Calu3 (cell line): ENCODE data around the gene NHERF1. TPM values are rescaled to one million over a fixed set of nuclear protein-coding genes. Genes with fewer than 3 reads are reported as not detected.

ENCODE experiments used
- BruUV-seq: library from RNA; stranded (reverse); fragments of 400-500 nt; replicated peaks from 2 replicates; lab custom pipeline; 2021; lab: Mats Ljungman, UMichigan
- CTCF ChIA-PET: fragments of 300-600 bp; sonication (Branson Sonifier 250); formaldehyde crosslinking; loops from one replicate; lab custom pipeline; 2022; ENCODE audit warnings: antibody characterized with exemption; lab: Charles Lee
- DNase-seq: peaks from one replicate; pipeline ENCODE4 v3.0.0; 2022
- H3K27ac Mint-ChIP-seq: one replicate; pipeline ENCODE4 v1.8.0; 2022; ENCODE audit warnings: mixed read lengths; ENCODE audit not compliant: unreplicated experiment
- H3K27me3 Mint-ChIP-seq: one replicate; pipeline ENCODE4 v1.8.0; 2022; ENCODE audit warnings: mixed read lengths; ENCODE audit not compliant: unreplicated experiment
- H3K36me3 Mint-ChIP-seq: one replicate; pipeline ENCODE4 v1.8.0; 2022; ENCODE audit warnings: mild to moderate bottlenecking, moderate library complexity, mixed read lengths; ENCODE audit not compliant: insufficient read depth, unreplicated experiment
- H3K4me1 Mint-ChIP-seq: one replicate; pipeline ENCODE4 v1.8.0; 2022; ENCODE audit warnings: mild to moderate bottlenecking, low read depth, mixed read lengths; ENCODE audit not compliant: unreplicated experiment
- H3K4me3 Mint-ChIP-seq: one replicate; pipeline ENCODE4 v1.8.0; 2022; ENCODE audit warnings: mild to moderate bottlenecking, low read depth, moderate library complexity, mixed read lengths; ENCODE audit not compliant: unreplicated experiment
- H3K9me3 Mint-ChIP-seq: one replicate; pipeline ENCODE4 v1.8.0; 2022; ENCODE audit warnings: low read depth, mixed read lengths; ENCODE audit not compliant: unreplicated experiment
- intact Hi-C: fragments of 100-400 bp; cut with micrococcal nuclease; formaldehyde crosslinking; loops from one replicate; pipeline ENCODE4 v1.10.0; 2022; ENCODE audit not compliant: unreplicated experiment
- total RNA-seq: library from RNA; stranded (reverse); gene quantifications from 2 replicates; pipeline ENCODE4 v1.2.3, GENCODE V29; 2022
- TF ChIP-seq, protein P1 (sequence below): fragments of 200-600 bp; IDR thresholded peaks from one replicate; pipeline ENCODE4 v1.8.0; 2022; ENCODE audit warnings: antibody characterized with exemption; ENCODE audit not compliant: unreplicated experiment

The NHERF1 gene
- total RNA-seq, 1 experiment from 2014 or later = 114 TPM

DNA sequence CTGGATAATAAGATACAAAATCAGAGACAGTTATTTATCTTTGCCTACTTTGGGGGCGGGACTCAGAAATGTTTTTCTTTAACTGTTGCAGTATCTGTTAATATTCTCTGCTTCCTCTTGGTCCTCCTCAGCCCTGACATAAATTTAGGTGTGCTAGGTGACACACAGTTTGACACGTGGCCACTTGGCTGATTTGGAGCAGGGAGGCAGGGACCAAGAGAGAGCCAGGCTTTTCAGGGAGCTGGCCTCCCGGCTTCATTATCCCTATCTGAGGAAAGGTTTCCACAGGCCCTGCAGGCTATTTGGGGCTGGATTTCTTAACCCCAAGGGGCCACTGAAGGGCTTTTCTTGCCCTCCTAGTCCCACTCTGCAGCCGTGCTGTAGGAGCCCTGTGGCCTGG, 47.8 kb downstream of the NHERF1 start:
- no peaks in the 10 kb centered on the region for H3K9me3 Mint-ChIP-seq
- DNase-seq = no peak
- no peak overlapping the region for H3K4me3 Mint-ChIP-seq
- no peak overlapping the region for H3K27ac Mint-ChIP-seq
- intact Hi-C loops = no loop called here
- no peaks in the 10 kb centered on the region for H3K27me3 Mint-ChIP-seq
- no peaks in the 10 kb centered on the region for H3K4me1 Mint-ChIP-seq
- TF ChIP-seq, protein P1, sequence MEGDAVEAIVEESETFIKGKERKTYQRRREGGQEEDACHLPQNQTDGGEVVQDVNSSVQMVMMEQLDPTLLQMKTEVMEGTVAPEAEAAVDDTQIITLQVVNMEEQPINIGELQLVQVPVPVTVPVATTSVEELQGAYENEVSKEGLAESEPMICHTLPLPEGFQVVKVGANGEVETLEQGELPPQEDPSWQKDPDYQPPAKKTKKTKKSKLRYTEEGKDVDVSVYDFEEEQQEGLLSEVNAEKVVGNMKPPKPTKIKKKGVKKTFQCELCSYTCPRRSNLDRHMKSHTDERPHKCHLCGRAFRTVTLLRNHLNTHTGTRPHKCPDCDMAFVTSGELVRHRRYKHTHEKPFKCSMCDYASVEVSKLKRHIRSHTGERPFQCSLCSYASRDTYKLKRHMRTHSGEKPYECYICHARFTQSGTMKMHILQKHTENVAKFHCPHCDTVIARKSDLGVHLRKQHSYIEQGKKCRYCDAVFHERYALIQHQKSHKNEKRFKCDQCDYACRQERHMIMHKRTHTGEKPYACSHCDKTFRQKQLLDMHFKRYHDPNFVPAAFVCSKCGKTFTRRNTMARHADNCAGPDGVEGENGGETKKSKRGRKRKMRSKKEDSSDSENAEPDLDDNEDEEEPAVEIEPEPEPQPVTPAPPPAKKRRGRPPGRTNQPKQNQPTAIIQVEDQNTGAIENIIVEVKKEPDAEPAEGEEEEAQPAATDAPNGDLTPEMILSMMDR = no peak
- peaks cover 4% of the 10 kb centered on the region for H3K36me3 Mint-ChIP-seq
- no TSS peak for BruUV-seq
- CTCF ChIA-PET = no interaction called here

DNA sequence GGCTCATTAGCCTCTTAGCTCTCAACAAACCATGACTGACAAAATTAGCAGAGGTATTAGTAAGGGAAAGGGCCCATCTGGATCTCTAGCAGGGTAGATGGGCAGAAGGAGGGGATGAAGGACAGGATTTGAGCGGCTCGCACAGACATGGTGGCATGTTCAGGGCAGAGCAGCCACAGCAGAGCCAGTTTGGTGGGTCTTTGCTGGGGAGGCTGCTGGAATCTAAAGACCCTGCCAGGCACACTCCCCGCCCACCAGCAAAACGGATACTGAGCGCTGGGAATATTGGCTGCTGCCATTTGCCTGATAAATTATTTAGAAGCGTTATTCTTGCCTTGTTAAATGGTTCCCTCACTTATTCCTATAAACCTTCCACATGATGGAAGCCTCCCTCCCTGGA, 48.4 kb downstream of the NHERF1 start:
- no peaks in the 10 kb centered on the region for H3K27me3 Mint-ChIP-seq
- H3K4me3 Mint-ChIP-seq = no peak overlapping the region
- H3K4me1 Mint-ChIP-seq = no peaks in the 10 kb centered on the region
- peaks cover 1% of the 10 kb centered on the region for H3K36me3 Mint-ChIP-seq
- CTCF ChIA-PET = no interaction called here
- DNase-seq = no peak
- TF ChIP-seq, protein P1 = no peak
- H3K27ac Mint-ChIP-seq = no peak overlapping the region
- intact Hi-C loops = no loop called here
- no TSS peak for BruUV-seq
- H3K9me3 Mint-ChIP-seq = no peaks in the 10 kb centered on the region

DNA sequence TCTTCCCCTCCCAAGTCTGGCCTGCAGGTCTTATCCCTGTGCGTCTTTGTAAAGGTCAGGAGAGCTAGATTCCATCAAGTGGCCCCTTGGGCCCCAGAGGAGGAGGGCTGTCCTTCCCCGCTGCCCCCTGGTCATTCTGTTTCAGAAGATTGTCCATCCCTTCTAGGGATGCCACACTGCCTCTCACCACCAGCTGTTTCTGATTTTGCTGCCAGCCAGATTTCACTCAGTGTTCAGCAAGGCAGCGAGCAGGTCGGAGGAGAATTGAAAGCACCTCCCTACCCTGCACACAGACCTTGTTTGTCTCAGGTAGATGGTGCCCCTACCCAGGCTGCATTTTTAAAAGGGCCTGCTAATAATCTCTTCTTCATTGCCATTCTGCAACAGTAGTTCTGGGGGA, 49.4 kb downstream of the NHERF1 start:
- no peak overlapping the region for H3K27ac Mint-ChIP-seq
- intact Hi-C loops = no loop called here
- H3K4me3 Mint-ChIP-seq = no peak overlapping the region
- no peaks in the 10 kb centered on the region for H3K4me1 Mint-ChIP-seq
- TF ChIP-seq, protein P1 = no peak
- H3K27me3 Mint-ChIP-seq = no peaks in the 10 kb centered on the region
- H3K36me3 Mint-ChIP-seq = peaks cover 5% of the 10 kb centered on the region
- no peaks in the 10 kb centered on the region for H3K9me3 Mint-ChIP-seq
- no peak for DNase-seq
- no TSS peak for BruUV-seq
- CTCF ChIA-PET = no interaction called here

DNA sequence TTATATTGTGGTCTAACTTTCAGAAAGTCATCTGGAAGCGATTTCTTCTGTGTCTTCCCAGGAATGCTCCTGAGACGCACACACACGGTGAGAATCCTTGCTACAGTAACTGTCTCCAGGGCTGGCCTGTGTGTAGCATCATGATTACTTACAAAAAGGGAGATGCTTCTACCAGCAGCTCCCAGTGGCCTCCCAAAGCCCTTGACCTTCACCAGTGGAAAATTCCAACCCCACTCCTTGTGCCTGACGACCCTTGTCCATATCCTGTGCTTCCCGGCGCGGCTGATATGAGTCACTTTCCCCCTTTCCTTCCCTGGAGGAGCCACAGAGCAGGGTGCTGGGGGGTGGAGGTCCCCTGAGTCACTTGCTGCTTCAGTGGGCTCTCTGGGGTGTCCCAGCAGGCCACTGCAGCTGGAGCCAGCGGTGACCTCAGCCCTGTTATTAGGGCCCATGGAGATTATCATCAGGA, 49.8 kb downstream of the NHERF1 start:
- CTCF ChIA-PET = no interaction called here
- H3K27me3 Mint-ChIP-seq = no peaks in the 10 kb centered on the region
- no TSS peak for BruUV-seq
- H3K4me3 Mint-ChIP-seq = no peak overlapping the region
- TF ChIP-seq, protein P1 = no peak
- DNase-seq = no peak
- intact Hi-C loops = no loop called here
- H3K4me1 Mint-ChIP-seq = no peaks in the 10 kb centered on the region
- no peaks in the 10 kb centered on the region for H3K9me3 Mint-ChIP-seq
- peaks cover 5% of the 10 kb centered on the region for H3K36me3 Mint-ChIP-seq
- H3K27ac Mint-ChIP-seq = no peak overlapping the region
